Suprapubic skin (tissue), 4 donors: ENCODE measurements around the gene FLACC1.
A peak's percentile ranks its signal among the peaks of the same experiment; 100 is the strongest.

ENCODE experiments used
- CTCF ChIP-seq, 2 donors: fragments of 200-600 bp in 1 of 2; fragments of 450-650 bp in 1 of 2; sonication (generic) in 1 of 2; IDR thresholded peaks; one replicate each; pipeline ENCODE4 v1.5.1; 2016 to 2019; ENCODE audit warnings: antibody characterized with exemption in 2 of 2, mild to moderate bottlenecking in 1 of 2, moderate library complexity in 1 of 2
- EP300 ChIP-seq: sonication (generic); formaldehyde crosslinking; IDR thresholded peaks from one replicate; pipeline ENCODE4 v1.6.1; 2017; ENCODE audit warnings: antibody characterized with exemption
- POLR2A ChIP-seq, 2 donors: fragments of 450-650 bp; IDR thresholded peaks; one replicate each; pipeline ENCODE4 v1.6.1; 2017; ENCODE audit warnings: antibody characterized with exemption in 2 of 2, mild to moderate bottlenecking in 2 of 2, moderate library complexity in 2 of 2
- POLR2AphosphoS5 ChIP-seq, 3 donors: sonication (generic); formaldehyde crosslinking; IDR thresholded peaks; one replicate each; pipeline ENCODE4 v1.6.1; 2017; ENCODE audit warnings: antibody characterized with exemption in 3 of 3

GRCh38 chr2:201363857-201364560, 6.9 kb upstream of the FLACC1 start:
- TF ChIP-seq CTCF (IDR thresholded peaks at IDR 0.05) (peak; percentile 63 to 67), POLR2AphosphoS5 (IDR thresholded peaks at IDR 0.05) (no peak), POLR2A (IDR thresholded peaks at IDR 0.05) (no peak), EP300 (no peak)
